GM21737 (cell line): Measurements from ENCODE around the gene PAPPA.

Source experiments
- ATAC-seq: cut with Tn5 transposase; IDR thresholded peaks from one replicate; pipeline ENCODE4 v1.9.1; 2021; ENCODE audit warnings: mild to moderate bottlenecking, moderate library complexity; ENCODE audit not compliant: unreplicated experiment

Gene PAPPA

DNA sequence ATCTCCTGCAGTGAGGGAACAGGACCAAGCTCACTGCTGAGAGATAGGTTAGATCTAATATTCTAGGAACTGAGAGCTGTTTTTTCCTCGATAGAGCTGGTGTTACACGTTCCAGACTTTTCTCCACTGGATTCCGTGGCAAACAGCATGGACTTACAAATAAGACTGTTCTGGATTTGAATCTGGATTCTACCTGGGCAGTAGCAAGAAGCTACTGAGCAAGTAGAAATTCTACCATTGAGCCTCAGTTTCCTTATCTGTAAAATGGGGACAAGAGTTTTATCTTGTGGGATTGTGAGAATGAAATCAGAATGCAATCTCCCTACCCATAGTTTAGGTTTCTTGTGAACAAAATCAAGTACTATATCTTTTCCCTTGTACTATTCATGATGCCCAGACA is 294.8 kb downstream of the PAPPA start:
- ATAC-seq: no peak

- ATAC-seq: no peak
Measured at GRCh38 chr9:116449949-116450348, 296.4 kb downstream of the PAPPA start.

DNA sequence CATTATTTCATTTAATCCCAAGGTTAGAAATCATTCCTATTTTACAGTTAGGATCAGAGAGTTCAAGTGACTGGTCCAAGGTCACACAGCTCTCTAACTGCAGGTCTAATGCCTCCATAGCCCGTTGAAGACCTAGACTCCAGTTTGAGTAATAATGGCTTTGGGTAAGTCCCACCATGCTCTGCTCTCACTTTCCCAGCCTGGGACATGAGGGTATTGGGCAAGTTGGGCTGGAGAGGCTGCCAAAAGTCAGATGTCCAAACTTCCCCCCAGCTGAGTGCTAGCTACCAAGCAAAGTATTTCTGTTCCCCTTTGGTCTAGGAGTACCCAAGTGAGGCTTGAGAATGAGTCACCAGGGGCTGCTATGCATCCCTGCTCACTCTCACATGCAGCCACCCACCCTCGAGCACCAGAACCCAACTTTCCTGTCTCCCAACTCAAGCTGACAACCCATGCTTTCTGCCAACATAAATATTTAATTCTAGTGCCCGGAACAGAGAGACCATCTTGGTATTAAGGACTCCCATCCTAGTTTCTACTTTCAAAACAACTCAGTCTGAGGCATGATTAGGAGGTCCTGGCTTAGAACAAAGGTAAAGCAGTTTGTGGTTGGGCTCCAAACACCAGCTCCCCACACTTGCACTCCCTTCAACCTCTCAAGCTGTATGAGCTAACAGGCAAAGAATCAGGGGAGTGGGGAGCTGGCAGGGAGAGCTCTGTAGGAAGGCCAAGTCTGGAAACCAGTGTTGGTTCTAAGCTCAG is 297.0 kb downstream of the PAPPA start:
- peak; percentile 90 for ATAC-seq

GRCh38 chr9:116451500-116452115 is 298.0 kb downstream of the PAPPA start:
- no peak for ATAC-seq
